ENCODE measurements around the gene CYP1A2. TPM values are rescaled to one million over a fixed set of nuclear protein-coding genes. Genes with fewer than 3 reads are reported as not detected.
A peak's percentile ranks its signal among the peaks of the same experiment; 100 is the strongest.

Gene CYP1A2
- total RNA-seq, 4 donors from 2014 or later, result not detected

GRCh38 chr15:74790080-74790916 lies 41.7 kb downstream of the CYP1A2 start:
- H3K4me3 ChIP-seq (ENCODE audit: low read depth, poor library complexity, severe bottlenecking), result no peak overlapping the region
- intact Hi-C loops (cut with DNase I; ENCODE audit: low total_unique reads), result no loop called here
- WGBS, 2 donors, result 38 to 46% methylated on average over 15 of the region's 15 CpGs
- no peak for DNase-seq (ENCODE audit: low spot score in 2 of 2)
- TF ChIP-seq POLR2A (IDR thresholded peaks at IDR 0.05), result no peak
- no peak for TF ChIP-seq CTCF (IDR thresholded peaks at IDR 0.05)

GRCh38 chr15:74791007-74791406 lies 42.4 kb downstream of the CYP1A2 start:
- no peak for DNase-seq (ENCODE audit: low spot score in 2 of 2)
- WGBS, 2 donors, result 61 to 68% methylated on average over 1 of the region's 1 CpG
- intact Hi-C loops (cut with DNase I; ENCODE audit: low total_unique reads), result no loop called here
- TF ChIP-seq POLR2A (IDR thresholded peaks at IDR 0.05) (no peak), CTCF (IDR thresholded peaks at IDR 0.05) (no peak)
- H3K4me3 ChIP-seq (ENCODE audit: low read depth, poor library complexity, severe bottlenecking), result no peak overlapping the region

GRCh38 chr15:74791667-74792066 lies 43.0 kb downstream of the CYP1A2 start:
- H3K4me3 ChIP-seq (ENCODE audit: low read depth, poor library complexity, severe bottlenecking), result no peak overlapping the region
- WGBS, 2 donors, result 53 to 67% methylated on average over 7 of the region's 7 CpGs
- TF ChIP-seq POLR2A (IDR thresholded peaks at IDR 0.05), result no peak
- no peak for TF ChIP-seq CTCF (IDR thresholded peaks at IDR 0.05)
- intact Hi-C loops (cut with DNase I; ENCODE audit: low total_unique reads), result no loop called here
- no peak for DNase-seq (ENCODE audit: low spot score in 2 of 2)

GRCh38 chr15:74792227-74793016 lies 43.8 kb downstream of the CYP1A2 start:
- intact Hi-C loops (cut with DNase I; ENCODE audit: low total_unique reads), result no loop called here
- H3K4me3 ChIP-seq (ENCODE audit: low read depth, poor library complexity, severe bottlenecking), result no peak overlapping the region
- no peak for TF ChIP-seq POLR2A (IDR thresholded peaks at IDR 0.05)
- no peak for TF ChIP-seq CTCF (IDR thresholded peaks at IDR 0.05)
- WGBS, 2 donors, result 70 to 80% methylated on average over 10 to 12 of the region's 12 CpGs
- peak in 1 of 2 donors; percentile 84 for DNase-seq (ENCODE audit: low spot score in 2 of 2)

GRCh38 chr15:74793135-74794028 lies 44.7 kb downstream of the CYP1A2 start:
- 59 to 68% methylated on average over 12 of the region's 12 CpGs for WGBS, 2 donors
- peak in 1 of 2 donors; percentile 86 for DNase-seq (ENCODE audit: low spot score in 2 of 2)
- no peak for TF ChIP-seq CTCF (IDR thresholded peaks at IDR 0.05)
- no peak for TF ChIP-seq POLR2A (IDR thresholded peaks at IDR 0.05)
- no peak overlapping the region for H3K4me3 ChIP-seq (ENCODE audit: low read depth, poor library complexity, severe bottlenecking)
- intact Hi-C loops (cut with DNase I; ENCODE audit: low total_unique reads), result no loop called here
